NCI-H2171 (cell line): ENCODE results near the gene SEC14L5.

Experiments used
- DNase-seq: peaks from one replicate; lab custom pipeline; 2025; lab: John Stamatoyannopoulos, UW

Gene SEC14L5

GRCh38 chr16:5016967-5017677, 59.0 kb downstream of the SEC14L5 start:
- no peak for DNase-seq

- DNase-seq = no peak
Observed at GRCh38 chr16:5017678-5017969, 59.5 kb downstream of the SEC14L5 start.

GRCh38 chr16:5018793-5019192, 60.7 kb downstream of the SEC14L5 start:
- no peak for DNase-seq

- no peak for DNase-seq
Observed at GRCh38 chr16:5019775-5020174, 61.6 kb downstream of the SEC14L5 start.

- no peak for DNase-seq
Observed at GRCh38 chr16:5020551-5020950, 62.4 kb downstream of the SEC14L5 start.

GRCh38 chr16:5022521-5022920, 64.4 kb downstream of the SEC14L5 start:
- DNase-seq = no peak

- peak; percentile 49 for DNase-seq
Observed at GRCh38 chr16:5024632-5025031, 66.5 kb downstream of the SEC14L5 start.

- DNase-seq = peak; percentile 22
Observed at GRCh38 chr16:5025171-5025632, 67.1 kb downstream of the SEC14L5 start.

- no peak for DNase-seq
Observed at GRCh38 chr16:5026664-5027063, 68.5 kb downstream of the SEC14L5 start.

- DNase-seq = no peak
Observed at GRCh38 chr16:5027086-5027485, 69.0 kb downstream of the SEC14L5 start.

- DNase-seq = no peak
Observed at GRCh38 chr16:5027575-5028235, 69.6 kb downstream of the SEC14L5 start.

- DNase-seq = no peak
Observed at GRCh38 chr16:5028950-5029475, 70.9 kb downstream of the SEC14L5 start.

GRCh38 chr16:5030251-5030870, 72.2 kb downstream of the SEC14L5 start:
- DNase-seq = no peak

- no peak for DNase-seq
Observed at GRCh38 chr16:5031601-5032000, 73.5 kb downstream of the SEC14L5 start.

GRCh38 chr16:5032748-5033167, 74.6 kb downstream of the SEC14L5 start:
- DNase-seq = no peak

- DNase-seq = peak; percentile 76
Observed at GRCh38 chr16:5033256-5034166, 75.4 kb downstream of the SEC14L5 start, which contains the start of gene NAGPA. Gene NAGPA (minus strand): TSS chr16:5033935. CDS start chr16:5033914, 21 bp downstream.

GRCh38 chr16:5034167-5034523, 76.0 kb downstream of the SEC14L5 start:
- DNase-seq = no peak

- no peak for DNase-seq
Observed at GRCh38 chr16:5035909-5036227, 77.7 kb downstream of the SEC14L5 start.

- DNase-seq = peak; percentile 16
Observed at GRCh38 chr16:5036228-5037156, 78.4 kb downstream of the SEC14L5 start.

GRCh38 chr16:5040451-5040850, 82.3 kb downstream of the SEC14L5 start:
- DNase-seq = no peak

GRCh38 chr16:5041600-5042133, 83.5 kb downstream of the SEC14L5 start:
- no peak for DNase-seq
